Inflammatory macrophage treated with lipopolysaccharide for 4 hours (primary cell): ENCODE results near the gene MXD3.
"Not testable (repeated sequence)": the region's sequence is repeated elsewhere in the genome, so short reads cannot be mapped to it uniquely, and the experiment has no call there.

Experiments
- DNase-seq: peaks from one replicate; pipeline ENCODE4 v3.0.0-alpha.2; 2020

The MXD3 gene

DNA sequence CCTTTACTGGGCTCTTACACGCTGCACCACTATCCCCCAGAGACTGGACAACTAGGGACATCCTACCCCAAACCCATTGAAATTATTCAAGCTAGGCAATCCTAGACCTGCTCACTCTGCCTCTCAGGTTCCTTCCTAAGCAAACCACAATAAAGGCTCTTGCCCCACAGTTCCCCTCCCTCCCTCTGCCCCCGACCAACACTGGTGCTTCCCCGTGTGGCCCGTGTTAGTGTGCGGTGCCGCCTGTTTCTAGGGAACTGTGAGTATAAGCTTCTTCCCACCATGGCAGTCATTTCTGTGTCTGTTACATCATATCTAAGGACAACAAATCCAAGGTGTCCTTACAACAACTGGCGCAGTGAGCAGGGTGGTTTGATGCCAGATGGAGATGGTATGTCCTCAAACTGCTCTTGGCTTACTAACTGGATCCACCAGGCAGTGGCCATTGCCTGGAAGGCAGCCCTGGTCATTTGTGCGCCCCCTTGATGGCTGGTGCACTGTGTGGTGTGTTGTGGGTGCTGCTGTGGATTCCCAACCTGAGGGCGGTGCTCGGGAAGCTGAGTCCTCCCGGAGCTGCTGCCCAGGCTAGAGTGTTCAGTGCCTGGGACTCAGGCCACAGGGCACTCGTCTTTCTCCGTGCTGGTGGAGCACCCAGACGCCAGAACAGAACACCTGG, 8.4 kb upstream of the MXD3 start:
- DNase-seq = no peak

DNA sequence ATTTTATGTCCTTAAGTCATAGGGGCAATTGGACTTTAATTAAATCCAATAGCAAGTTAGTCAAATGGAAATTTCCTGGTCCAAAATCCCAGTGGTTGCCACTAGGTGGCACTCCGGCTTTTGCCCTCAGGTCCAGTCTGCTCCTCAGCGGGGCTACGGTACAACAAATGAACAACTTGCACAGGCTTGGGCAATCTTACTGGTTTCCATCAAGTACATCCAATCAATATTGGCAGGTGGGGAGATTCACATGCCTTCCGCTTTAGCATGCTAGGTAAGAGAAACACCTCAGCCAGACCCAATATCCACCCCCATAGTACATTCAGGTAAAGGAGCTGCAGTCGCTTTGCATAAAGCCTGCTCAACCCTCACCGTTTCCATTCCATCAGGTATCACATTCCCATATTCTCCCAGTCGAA, 6.3 kb upstream of the MXD3 start:
- DNase-seq = peak; percentile 79

DNA sequence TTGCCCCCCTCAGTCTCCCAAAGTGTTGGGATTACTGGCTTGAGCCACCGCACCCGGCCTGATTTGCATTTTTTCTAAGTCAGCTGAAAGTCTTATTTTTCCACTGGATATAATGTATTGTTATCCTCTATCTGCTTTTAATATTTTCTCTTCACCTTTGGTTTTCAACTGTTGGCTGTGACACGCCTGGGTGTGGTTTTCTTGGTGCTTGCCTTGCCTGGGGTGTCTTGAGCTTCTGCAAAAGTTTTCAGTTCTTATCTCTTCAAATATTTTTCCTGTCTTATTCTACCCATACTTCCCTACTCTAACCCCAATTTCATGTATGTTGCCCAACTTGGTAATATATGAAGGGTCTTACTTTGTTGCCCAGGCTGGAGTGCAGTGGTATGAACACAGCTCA, 4.3 kb upstream of the MXD3 start:
- DNase-seq = no peak

DNA sequence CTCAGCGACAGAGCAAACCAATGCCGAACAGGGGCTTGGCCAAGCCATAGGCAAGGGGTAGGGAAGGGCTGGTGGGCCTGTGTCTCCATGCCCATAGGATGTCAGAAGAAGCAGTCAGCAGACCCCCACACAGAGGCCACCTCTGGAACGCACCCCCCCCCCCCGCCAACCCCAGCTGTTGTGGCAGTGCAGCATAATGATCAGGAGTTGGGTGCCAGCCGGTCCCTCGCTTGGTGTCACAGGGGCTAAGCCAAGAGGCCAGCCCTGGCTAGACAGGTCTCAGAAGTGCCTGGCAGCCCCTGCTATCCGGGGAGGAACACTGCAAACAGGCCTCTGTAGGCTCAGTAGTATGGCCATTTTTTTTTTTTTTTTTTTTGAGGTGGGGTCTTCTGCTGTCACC, 3.7 kb upstream of the MXD3 start:
- DNase-seq = no peak

DNA sequence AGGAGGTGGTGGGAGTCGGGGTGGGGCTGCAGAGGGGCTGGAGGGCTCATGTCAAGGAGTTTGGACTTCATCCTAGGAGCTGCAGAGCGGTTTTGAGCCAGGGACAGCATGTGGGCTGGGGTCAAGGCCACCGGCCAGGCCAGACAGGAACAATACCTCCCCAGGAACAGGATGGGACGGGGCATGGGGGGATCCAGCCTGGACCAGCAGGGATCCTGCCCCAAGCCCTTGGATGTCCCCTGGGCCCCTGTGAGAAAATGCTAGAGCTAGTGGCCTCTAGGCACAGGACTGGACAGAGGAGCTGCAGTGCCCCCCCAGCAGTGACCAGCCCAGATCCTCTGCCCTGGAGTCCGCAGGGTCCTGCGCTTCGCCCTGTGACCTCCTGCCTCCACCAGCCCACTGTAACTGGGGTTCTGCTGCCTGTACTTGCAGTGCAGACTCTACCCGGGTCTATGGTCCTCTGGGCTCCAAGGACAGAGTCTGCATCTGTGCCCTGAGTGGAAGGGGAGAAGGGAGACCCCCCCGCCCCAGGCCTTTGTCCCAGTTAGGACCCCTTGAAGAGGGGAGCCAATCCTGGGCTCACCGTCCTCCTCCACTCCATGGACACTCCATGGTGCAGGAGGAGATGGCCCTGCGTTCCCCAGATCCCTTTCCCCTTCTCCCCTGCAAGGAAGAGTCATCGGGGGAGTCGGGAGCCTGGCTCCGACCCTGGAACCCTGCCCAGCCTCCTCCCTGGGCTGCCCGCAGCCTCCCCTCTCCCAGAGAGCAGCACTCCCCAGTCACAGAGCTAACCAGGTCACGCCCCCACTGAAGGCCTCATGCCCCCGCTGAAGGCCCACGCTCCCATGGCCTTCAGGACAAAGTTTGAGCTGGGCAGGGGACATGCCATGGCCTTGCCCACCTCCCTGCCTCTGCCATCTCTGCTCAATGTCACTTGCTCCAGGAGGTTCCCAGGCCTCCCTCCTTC, 3.0 kb upstream of the MXD3 start:
- no peak for DNase-seq

DNA sequence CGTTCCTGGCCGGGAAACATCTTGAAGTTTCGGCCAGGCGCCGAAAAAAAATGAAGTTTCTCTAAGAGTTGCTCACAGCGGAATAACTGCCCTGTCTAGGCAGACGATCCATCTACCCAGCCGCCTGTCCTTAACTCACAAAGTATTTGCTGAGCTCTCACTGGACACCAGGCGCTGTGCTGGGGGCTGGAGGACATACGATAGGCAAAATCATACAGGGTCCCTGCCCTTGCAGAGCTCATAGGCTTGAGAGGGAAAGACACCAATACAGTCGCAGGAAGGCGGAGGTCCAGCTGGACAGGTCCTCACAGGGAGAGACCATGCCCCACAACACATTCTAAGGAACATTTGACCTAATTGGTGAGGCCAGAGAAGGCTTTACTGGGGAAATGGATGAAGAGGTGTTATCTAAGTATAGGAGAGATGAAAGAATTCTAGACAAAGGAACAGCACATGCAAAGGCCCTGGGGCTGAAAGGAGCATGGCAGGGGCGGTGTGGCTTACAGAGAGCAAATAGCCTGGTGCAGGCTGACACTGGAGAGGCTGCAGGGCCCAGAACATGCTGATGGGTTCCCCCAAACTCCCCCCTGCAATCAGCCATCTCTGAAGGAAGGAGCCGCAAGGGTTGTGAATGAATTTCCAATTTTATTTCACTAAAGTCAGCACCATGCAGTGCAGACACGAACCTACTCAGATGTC, 2.0 kb upstream of the MXD3 start:
- DNase-seq = no peak

DNA sequence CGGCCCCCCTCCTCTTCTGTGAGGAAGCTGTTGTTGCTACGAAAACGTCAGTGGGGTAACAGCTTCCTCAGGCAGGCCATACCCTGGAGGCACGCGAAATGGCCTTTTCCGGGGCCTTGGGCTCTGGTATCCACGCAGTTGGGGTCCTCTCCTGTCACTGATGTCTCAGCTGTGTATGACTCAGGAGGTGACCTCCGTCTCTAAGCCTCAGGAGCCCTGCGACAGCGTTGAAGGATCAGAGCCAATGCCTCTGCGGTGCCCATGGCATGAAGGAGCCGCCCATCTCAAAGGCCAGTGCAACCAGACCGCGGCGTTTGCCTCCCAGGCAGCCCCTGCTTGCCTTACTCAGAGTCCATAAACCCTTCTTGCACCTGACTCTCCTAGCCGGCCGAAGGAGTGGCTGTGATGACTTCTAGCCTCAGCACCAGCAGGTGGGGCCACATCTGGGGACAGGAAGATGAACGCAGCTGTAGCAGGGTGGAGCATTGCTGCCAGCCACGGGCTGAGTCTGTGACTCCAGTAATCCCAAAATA, 1.0 kb upstream of the MXD3 start:
- no peak for DNase-seq

DNA sequence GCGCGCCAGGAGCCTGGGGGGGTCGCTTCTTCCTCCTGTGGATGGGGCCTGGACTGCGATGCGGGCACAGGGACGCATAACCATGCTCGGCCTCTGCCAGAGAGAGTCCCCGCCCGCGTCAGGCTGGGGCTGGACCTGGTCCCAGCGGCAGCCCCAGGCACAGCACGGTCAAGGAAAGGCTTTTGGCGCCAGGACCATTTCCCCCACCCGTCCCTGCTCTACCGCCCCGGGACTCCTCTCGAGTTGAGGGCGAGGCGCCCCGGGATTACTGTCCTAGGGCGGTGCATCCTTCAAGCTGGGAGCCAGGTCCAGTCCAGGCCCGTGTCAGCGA, 341 bp downstream of the MXD3 start:
- DNase-seq = no peak

DNA sequence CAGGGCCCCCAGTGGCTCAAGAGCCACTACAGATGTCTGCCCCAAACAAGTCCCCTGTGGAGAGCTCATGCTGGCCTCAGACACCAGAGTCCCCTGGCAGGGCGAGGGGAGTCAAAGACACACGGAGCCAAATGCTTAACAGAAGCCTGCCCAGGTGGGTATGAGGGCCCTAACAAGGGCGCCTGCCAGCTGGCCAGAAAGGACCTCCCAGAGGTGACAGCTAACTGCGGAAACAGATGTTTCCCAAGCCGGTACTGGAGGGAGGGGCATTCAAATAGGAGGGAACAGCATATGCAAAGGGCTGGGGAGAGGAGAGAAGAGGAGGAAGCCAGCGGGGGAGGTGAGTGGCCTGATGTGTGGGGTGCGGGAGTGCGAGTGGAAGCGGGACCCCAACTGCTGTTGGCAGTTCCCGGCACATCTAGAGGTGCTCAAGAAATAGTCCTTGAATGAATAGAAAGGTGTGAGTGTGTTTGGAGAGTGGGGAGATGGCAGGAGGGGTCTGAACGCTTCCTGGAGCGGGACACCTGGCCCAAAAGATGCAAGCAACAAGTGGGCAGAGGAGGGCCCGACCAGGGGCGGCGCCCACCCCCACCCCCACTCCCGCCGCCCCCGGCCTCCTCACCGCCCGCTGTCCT, 824 bp downstream of the MXD3 start:
- DNase-seq = peak; percentile 56

DNA sequence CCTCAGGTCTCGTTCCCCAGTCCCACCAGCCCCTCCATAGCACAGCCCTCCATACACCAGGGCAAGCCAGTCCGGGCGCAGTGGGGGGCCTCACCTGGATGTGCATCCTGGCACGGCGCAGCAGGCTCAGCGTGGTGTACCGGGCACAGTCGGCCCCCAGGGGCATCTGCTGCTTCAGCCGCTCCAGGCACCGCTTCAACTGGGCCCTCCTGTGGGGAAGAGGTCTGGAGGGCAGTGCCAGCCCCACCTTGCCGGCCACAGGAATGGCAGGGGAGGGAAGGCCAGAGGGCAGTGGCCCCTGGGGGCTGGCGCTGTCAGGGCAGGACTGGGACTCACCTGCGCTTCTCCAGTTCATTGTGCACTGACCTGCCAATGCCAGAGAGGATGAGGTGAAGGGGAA, 1.4 kb downstream of the MXD3 start:
- no peak for DNase-seq

DNA sequence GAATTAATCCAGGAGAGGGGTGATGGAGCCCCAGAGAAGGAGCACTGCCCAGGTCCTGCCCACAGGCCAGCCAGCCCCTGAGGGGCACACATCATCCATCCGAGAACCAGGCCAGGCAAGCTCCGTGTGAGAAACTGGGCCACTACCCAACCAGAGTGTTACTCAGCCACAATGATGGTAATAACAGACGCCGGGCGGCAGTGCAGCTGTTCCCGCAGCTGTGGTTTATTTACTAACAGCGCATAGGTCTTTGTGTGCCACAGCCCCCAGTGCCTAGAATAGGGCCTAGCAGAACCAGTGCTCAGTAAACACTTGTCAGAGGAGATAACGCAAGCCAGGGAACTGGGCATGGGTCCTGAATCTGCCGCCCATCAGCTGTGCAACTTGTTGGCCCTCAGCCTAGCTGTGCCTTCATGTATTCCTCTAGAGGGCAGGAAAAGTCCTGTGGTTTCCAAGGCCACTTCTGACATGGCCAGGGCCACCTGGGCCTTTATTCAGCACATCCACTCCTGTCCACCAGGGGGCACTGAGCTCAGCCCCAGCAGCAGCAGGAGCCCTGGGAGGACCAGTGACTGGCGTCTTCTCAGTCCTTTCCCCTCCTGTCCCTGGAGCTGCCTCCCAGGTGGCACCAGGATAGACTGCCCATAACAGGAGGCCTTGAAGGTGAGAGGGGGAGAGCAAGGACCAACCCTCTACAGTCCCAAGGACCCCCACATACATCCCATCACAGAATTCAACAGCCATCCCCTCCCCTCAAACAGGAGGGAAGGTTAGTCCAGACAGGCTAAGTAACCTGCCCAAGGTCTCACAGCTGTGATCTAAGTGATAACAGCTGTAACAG, 2.1 kb downstream of the MXD3 start:
- peak; percentile 56 for DNase-seq

DNA sequence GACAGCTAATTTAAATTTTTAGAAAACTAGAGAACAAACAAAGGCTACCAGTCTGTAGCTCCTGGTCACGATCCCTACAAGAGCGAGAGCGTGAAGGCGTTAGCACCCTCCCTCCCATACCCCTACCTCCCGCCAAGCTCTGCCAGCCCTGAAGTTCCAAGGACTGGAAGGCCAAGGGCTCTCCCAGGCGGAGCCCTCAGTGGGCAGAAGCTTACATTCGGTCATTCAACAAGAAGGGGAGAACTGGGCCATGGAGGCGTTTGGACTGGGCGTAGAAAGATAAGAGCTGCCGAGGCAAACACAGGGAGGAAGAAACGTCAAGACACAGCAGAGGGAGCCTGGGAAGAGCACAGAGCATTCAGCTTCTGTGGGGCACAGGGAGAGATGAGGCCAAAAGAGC, 3.0 kb downstream of the MXD3 start:
- no peak for DNase-seq

DNA sequence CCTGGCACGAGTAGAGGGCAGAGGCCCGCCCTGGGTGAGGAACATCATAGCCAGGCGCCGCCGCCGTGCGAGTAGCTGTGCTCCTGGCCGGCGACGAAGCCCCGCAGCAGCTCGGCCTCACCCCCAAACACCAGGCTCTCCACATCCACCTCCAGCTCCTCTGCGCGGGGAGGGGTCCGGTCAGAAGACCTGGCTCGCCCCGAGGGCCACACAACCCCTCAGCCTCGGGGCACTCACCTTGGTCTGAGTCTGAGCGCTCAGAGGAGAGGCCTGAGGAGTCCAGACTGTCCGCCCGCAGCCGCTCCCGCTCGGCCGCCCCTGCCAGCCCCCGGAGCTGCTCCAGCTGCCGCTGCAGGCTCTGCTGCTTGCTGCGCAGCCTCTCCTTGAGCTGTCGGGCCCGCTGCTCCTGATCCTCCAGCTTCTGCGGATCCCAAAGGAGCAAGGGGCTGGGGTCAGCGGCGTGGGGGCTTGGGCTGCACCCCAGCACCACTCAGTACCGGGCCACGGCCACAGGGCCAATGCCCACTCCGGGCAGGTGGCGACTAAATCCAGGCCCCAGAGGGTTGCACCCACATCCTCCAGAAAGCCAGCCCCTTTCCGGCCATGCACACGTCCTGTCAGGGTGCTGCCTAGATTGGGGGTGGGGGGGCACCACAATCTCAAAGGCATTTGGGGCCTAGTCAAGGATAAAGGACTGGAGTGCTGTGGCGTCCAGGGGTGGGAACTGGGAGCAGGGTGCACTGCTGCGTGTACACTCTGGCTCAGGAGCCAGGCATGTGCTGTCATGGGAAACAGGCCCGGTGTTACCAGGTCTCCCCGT, 3.9 kb downstream of the MXD3 start:
- no peak for DNase-seq

DNA sequence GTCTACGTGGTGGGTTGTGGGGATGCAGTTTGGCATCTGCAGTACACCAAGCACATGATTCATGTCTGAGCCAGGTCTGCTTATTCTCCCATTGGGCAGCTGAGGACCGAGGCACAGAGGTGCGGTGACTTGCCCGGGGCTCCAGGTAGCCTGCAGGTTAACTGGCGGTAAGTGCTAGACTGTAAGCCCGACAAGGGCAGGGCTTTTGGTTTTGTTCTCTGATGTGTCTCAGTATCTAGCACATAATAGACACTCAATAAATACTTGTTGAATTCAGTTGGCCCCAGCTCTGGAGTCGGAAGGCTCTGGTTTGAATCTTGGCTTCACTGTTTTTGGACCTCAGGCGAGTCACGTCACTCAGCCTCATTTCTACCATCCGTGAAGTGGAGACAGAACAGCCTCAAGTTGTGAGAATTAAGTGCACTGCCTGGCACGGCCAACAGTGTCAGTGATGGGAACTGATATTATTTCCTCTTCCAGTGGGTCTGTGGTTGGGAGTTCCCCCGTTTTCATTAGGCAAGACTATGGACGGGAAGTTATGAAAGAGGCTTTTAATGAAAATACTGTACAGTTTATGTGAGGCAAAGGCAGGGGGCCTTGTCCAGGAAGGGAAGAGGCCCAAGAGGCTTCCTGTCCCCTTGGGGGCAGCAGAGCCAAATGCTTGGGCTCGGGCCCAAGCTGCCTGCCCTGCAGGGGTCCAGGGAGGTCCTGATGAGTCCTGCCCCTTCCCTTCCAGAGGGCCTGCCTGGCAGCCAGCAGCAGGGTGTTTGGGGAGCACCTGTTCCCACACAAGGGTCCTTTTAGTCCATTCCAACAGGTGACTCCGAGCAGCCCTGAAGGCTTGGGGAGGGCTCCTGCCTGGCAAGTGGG, 4.8 kb downstream of the MXD3 start:
- DNase-seq = peak; percentile 96

DNA sequence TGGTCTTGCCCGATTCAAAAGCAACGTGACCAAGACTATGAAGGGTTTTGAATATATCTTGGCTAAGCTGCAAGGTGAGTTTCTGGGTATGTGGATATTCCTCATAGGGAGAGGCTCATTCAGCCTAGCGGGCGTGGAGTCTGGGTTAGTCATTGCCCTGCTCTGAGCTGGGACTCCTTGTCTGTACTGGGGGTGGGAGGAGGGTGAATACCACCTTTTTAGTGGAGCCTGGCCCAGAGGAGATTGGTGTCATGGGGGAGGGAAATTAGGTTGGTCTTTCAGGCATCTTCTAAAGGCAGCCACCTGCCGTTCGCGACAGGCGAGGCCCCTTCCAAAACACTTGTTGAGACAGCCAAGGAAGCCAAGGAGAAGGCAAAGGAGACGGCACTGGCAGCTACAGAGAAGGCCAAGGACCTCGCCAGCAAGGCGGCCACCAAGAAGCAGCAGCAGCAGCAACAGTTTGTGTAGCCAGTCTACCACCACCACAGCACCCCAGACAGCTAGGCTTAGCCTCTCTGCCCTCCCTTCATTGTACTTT, 5.5 kb downstream of the MXD3 start:
- not testable (repeated sequence) for DNase-seq

DNA sequence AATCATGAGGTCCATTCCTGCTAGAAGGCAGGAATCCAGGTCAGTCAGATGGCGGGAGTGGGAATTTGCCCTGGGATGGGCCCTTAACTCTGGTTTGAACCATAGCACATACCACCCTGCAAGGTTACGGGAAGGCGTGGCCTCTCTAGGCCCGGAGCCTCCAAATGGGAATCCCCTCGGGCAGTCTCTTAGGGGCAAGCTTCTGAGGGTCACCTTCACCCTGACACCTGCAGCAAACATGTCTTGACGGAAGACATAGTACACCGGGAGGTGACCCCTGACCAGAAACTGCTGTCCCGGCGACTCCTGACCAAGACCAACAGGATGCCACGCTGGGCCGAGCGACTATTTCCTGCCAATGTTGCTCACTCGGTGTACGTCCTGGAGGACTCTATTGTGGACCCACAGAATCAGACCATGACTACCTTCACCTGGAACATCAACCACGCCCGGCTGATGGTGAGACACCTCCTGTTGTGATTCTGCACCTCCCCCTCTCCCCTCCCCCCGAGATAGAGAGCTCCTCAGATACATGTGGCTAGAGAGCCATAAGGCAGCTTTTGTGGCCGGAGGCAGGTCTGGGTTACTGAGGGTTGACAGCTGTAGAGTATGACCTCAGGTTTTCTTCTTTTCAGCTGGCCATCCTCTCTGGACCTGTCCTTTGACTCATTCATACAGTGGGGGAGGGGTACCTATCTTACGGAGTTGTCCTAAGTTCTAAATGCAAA, 7.1 kb downstream of the MXD3 start:
- no peak for DNase-seq

DNA sequence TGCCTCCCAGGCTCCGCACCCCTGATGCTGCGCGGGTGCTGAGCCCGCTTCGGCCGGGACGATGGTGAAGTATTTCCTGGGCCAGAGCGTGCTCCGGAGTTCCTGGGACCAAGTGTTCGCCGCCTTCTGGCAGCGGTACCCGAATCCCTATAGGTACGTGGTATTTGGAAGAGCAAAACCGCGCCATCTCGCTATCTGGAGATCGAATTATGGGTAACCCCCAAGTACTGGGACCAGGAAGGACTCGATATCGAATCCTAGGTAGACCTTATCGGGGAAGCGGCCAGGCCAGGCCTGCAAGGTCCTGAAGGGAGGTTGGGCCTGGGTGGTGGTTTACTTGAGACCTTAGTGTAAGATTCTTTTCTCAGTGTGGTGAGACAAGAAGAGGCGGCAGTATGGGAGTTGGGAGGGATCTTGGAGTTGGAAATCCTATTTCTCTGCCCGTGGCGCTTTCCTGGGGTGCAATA, 7.7 kb downstream of the MXD3 start:
- DNase-seq = no peak

DNA sequence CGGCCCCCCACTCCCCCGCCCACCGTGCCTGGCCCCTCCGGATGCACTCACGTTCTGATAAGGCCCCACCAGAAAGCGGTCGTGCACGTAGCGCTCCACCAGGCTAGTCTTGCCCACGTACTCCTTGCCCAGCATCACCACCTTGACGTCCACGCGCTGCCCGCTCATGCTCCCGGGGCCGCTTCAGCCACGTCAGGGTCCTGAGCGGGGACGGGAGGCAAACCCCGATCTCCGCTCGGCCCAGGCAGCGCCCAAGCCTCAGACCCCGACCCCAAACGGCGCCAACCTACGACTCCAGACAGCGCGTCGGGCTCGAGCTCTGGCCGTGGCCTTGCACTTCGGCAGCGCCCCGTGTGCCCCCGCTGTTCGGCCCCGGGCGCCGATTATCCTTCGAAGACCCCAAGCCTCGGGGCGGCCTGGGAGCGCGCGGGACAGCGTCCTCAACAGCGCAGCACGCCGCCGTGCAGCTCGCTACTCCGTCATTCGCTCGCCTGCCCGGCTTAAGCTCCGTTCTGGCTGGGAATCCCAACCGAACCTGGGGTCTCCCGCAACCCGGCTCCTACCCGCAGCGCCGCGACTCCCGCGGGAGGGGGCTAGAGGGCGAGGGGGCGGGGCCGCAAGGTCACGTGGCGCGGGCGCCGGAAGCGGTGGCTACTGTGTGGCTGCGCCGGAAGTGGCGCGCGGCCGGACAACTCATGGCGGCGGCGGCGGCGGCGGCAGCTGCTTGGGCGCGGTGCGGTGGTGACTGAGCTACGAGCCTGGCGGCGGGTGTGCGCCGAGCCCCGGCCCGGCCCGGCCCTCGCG, 8.4 kb downstream of the MXD3 start, which contains the start of the genes PRELID1 and RAB24:
Gene PRELID1 (plus strand): TSS at position 679 of the 804 bp plus-strand sequence. CDS start 187 bp downstream, outside the sequence.
Gene RAB24 (minus strand): TSS at position 599 of the 804 bp plus-strand sequence. CDS start 431 bp downstream, at position 168.
- DNase-seq = peak; percentile 90
